Gastrocnemius medialis (tissue), 4 donors: ENCODE results near the gene C6orf120.

Source experiments
- POLR2A ChIP-seq, 2 donors: fragments of 450-650 bp; IDR thresholded peaks; one replicate each; pipeline ENCODE4 v1.6.1; 2017; ENCODE audit warnings: antibody characterized with exemption in 2 of 2, mild to moderate bottlenecking in 2 of 2, moderate library complexity in 2 of 2
- TF ChIP-seq, protein P1 (sequence below), 5 experiments: fragments of 450-650 bp in 3 of 5; fragments of 200-600 bp in 2 of 5; sonication (generic) in 2 of 5; IDR thresholded peaks in 4 of 5; conservative IDR thresholded peaks in 1 of 5; 1 replicate in 4 of 5; 2 replicates in 1 of 5; pipeline ENCODE4 v1.5.1; 2016 to 2019; ENCODE audit warnings: antibody characterized with exemption in 5 of 5, mild to moderate bottlenecking in 3 of 5, moderate library complexity in 3 of 5

DNA sequence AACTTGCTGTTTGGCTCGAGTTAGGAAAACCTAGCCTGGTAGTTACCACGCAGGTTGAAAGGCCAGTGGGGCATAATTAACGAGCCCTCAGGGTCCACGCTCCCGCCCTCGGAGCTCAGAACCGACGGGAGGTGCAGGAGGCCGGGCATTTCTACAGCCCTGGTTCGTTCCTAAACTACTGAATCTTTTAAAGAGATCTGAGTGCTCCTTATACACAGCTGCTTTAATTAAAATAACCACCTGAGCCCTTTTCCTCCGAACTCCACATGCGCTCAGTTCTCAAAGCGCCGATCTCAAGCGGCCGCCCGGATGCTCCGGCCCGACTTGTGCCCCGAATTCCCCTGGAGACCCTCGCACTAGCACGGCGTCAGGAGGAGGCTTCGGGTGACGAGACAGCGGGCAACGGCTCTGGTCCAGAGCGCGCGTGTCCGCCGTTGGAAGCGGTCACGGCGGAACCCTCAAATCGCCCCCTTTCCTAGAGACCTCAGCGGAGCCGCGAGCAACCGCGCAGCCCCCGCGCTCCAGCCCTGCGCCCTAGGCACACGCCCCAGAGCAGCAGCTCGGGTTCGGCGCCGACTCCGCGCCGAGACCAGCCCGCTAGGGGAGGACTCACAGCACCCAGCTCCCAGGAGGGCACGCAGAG, 494 bp upstream of the C6orf120 start:
- TF ChIP-seq, protein P1, sequence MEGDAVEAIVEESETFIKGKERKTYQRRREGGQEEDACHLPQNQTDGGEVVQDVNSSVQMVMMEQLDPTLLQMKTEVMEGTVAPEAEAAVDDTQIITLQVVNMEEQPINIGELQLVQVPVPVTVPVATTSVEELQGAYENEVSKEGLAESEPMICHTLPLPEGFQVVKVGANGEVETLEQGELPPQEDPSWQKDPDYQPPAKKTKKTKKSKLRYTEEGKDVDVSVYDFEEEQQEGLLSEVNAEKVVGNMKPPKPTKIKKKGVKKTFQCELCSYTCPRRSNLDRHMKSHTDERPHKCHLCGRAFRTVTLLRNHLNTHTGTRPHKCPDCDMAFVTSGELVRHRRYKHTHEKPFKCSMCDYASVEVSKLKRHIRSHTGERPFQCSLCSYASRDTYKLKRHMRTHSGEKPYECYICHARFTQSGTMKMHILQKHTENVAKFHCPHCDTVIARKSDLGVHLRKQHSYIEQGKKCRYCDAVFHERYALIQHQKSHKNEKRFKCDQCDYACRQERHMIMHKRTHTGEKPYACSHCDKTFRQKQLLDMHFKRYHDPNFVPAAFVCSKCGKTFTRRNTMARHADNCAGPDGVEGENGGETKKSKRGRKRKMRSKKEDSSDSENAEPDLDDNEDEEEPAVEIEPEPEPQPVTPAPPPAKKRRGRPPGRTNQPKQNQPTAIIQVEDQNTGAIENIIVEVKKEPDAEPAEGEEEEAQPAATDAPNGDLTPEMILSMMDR (IDR thresholded peaks at IDR 0.05 in 4 of 5, conservative IDR thresholded peaks at IDR 0.05 in 1 of 5): no peak
- no peak for TF ChIP-seq POLR2A (IDR thresholded peaks at IDR 0.05)
